Measurements from ENCODE around the gene OXLD1.
"Not testable (repeated sequence)": the region's sequence is repeated elsewhere in the genome, so short reads cannot be mapped to it uniquely, and the experiment has no call there.

The OXLD1 gene

DNA sequence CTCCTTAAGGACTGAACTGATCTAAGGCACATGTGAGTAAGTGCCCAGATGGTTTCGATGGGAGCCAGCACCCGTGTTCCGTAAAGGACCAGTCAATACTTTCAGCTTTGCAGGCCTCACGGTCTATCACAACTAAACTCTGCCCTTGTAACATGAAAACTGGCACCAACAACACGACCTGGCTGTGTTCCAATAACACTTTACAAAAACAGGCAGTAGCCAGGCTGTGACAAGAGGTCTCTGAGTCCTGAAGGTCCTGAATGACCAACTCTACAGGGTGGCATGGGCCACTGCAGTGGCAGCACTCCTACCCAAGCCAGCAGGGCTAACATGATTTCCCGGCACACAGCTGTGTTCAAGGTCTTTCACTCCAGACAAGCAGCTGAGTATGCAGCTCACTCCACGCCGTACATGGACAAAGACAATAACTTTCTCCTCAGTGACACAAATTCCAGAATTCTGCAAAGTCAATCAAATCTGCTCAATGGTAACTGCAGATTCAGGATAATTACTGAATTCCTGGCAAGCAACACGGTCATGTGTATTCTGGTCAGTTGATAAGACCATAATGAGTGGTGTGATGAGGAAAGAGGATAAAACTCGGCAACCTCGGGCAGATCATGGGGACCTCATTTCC is 44.8 kb downstream of the OXLD1 start:
- no peak overlapping the region for H3K4me3 ChIP-seq (ENCODE audit: low read length)
- TF ChIP-seq, protein P1, sequence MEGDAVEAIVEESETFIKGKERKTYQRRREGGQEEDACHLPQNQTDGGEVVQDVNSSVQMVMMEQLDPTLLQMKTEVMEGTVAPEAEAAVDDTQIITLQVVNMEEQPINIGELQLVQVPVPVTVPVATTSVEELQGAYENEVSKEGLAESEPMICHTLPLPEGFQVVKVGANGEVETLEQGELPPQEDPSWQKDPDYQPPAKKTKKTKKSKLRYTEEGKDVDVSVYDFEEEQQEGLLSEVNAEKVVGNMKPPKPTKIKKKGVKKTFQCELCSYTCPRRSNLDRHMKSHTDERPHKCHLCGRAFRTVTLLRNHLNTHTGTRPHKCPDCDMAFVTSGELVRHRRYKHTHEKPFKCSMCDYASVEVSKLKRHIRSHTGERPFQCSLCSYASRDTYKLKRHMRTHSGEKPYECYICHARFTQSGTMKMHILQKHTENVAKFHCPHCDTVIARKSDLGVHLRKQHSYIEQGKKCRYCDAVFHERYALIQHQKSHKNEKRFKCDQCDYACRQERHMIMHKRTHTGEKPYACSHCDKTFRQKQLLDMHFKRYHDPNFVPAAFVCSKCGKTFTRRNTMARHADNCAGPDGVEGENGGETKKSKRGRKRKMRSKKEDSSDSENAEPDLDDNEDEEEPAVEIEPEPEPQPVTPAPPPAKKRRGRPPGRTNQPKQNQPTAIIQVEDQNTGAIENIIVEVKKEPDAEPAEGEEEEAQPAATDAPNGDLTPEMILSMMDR (conservative IDR thresholded peaks at IDR 0.05; ENCODE audit: low read depth, low read length) = no peak

DNA sequence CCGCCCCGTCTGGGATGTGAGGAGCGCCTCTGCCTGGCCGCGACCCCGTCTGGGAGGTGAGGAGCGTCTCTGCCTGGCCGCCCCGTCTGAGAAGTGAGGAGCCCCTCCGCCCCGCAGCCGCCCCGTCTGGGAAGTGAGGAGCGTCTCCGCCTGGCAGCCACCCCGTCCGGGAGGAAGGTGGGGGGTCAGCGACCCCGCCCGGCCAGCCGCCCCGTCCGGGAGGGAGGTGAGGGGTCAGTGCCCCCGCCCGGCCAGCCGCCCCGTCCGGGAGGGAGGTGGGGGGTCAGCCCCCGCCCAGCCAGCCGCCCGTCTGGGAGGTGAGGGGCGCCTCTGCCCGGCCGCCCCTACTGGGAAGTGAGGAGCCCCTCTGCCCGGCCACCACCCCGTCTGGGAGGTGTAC is 48.1 kb downstream of the OXLD1 start:
- DNase-seq (ENCODE audit: low read depth) = not testable (repeated sequence)

More for the DNA sequence above, 44.8 kb downstream of the OXLD1 start:
- peak; percentile 72 for DNase-seq (ENCODE audit: low read depth)

DNA sequence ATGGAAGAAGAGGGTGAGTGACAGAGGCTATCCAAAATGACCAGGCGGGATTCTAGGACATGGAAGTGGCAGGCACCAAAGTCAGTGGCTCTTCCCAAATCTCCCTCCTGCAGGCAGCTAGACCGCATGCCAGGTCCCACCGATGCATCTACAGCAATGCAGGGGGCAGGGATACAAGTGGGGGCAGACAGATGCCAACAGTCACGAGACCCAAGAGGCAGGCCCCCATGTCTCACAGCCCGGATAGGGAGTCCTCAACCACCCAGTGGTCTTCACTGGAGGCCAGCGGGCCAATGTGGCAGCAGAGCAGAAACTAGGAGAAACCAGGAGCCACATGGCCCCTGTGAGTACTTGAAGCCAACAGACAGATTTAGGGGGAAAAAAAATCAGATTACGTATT is 49.5 kb downstream of the OXLD1 start:
- TF ChIP-seq, protein P1 (conservative IDR thresholded peaks at IDR 0.05; ENCODE audit: low read depth, low read length) = no peak
- no peak overlapping the region for H3K4me3 ChIP-seq (ENCODE audit: low read length)

More for the DNA sequence above, 48.1 kb downstream of the OXLD1 start:
- H3K4me3 ChIP-seq (ENCODE audit: low read length) = not testable (repeated sequence)

GRCh38 chr17:81615401-81615930 is 50.9 kb downstream of the OXLD1 start:
- TF ChIP-seq, protein P1 (conservative IDR thresholded peaks at IDR 0.05; ENCODE audit: low read depth, low read length) = no peak
- DNase-seq (ENCODE audit: low read depth) = no peak
- H3K4me3 ChIP-seq (ENCODE audit: low read length) = no peak overlapping the region

More for the DNA sequence above, 49.5 kb downstream of the OXLD1 start:
- DNase-seq (ENCODE audit: low read depth) = no peak

All from retinal pigment epithelial cell (primary cell).